Prostate gland (tissue), 2 donors: Measurements from ENCODE around the gene DPYSL3. TPM values are rescaled to one million over a fixed set of nuclear protein-coding genes. Genes with fewer than 3 reads are reported as not detected.

Experiments used
- DNase-seq: peaks from one replicate; pipeline ENCODE4 v3.0.0-alpha.2; 2019; ENCODE audit warnings: low spot score
- H3K27ac ChIP-seq, 2 donors: fragments of 200-600 bp; sonication (generic); 2 replicates each; pipeline ENCODE4 v1.5.1; 2017 to 2019
- H3K27me3 ChIP-seq: fragments of 200-600 bp; sonication (generic); replicated peaks from 2 replicates; pipeline ENCODE4 v1.5.1; 2019; ENCODE audit not compliant: insufficient read depth
- H3K36me3 ChIP-seq, 2 donors: fragments of 200-600 bp; sonication (generic); 1 replicate in 1 of 2; 2 replicates in 1 of 2; pipeline versions ENCODE4 v1.5.1 to v1.8.1; 2017 to 2019
- H3K4me1 ChIP-seq: fragments of 200-600 bp; sonication (generic); replicated peaks from 2 replicates; pipeline ENCODE4 v1.5.1; 2019
- H3K4me3 ChIP-seq, 2 donors: fragments of 200-600 bp; sonication (generic); 2 replicates each; pipeline ENCODE4 v1.5.1; 2017 to 2019
- H3K9me3 ChIP-seq: fragments of 200-600 bp; sonication (generic); 2 replicates; pipeline ENCODE4 v1.5.1; 2017
- POLR2A ChIP-seq: fragments of 450-650 bp; IDR thresholded peaks from one replicate; pipeline ENCODE4 v1.6.1; 2016; ENCODE audit warnings: antibody characterized with exemption, mild to moderate bottlenecking
- POLR2AphosphoS5 ChIP-seq: sonication (generic); formaldehyde crosslinking; IDR thresholded peaks from one replicate; pipeline ENCODE4 v1.6.1; 2017; ENCODE audit warnings: antibody characterized with exemption
- WGBS: methylation state at CpG from one replicate; pipeline ENCODE4 v1.1.5; 2018; 5-methylcytosine and 5-hydroxymethylcytosine counted together
- intact Hi-C: fragments of 100-400 bp; cut with DNase I; formaldehyde crosslinking; loops from one replicate; pipeline ENCODE4 v1.14.2; 2022
- total RNA-seq, 2 donors: library from RNA; depleted of rRNA; stranded (reverse); fragments of >200 nt; gene quantifications; one replicate each; pipeline ENCODE4 v1.1.0, GENCODE V29; 2016
- TF ChIP-seq, protein P1 (sequence below), 4 experiments: fragments of 200-600 bp in 2 of 4; fragments of 450-650 bp in 2 of 4; sonication (generic) in 2 of 4; IDR thresholded peaks; 1 replicate in 3 of 4; 2 replicates in 1 of 4; pipeline ENCODE4 v1.5.1; 2016 to 2019; ENCODE audit warnings: antibody characterized with exemption in 4 of 4, mild to moderate bottlenecking in 2 of 4, moderate library complexity in 2 of 4

Gene DPYSL3
- total RNA-seq, 2 donors from 2014 or later: 113 to 126 TPM

- Histone ChIP-seq H3K27ac (no peak overlapping the region), H3K9me3 (no peaks in the 10 kb centered on the region), H3K27me3 (no peaks in the 10 kb centered on the region), H3K4me1 (no peaks in the 10 kb centered on the region), H3K4me3 (no peak overlapping the region), H3K36me3 (no peaks in the 10 kb centered on the region)
- TF ChIP-seq POLR2AphosphoS5 (no peak), POLR2A (no peak)
- TF ChIP-seq, protein P1, sequence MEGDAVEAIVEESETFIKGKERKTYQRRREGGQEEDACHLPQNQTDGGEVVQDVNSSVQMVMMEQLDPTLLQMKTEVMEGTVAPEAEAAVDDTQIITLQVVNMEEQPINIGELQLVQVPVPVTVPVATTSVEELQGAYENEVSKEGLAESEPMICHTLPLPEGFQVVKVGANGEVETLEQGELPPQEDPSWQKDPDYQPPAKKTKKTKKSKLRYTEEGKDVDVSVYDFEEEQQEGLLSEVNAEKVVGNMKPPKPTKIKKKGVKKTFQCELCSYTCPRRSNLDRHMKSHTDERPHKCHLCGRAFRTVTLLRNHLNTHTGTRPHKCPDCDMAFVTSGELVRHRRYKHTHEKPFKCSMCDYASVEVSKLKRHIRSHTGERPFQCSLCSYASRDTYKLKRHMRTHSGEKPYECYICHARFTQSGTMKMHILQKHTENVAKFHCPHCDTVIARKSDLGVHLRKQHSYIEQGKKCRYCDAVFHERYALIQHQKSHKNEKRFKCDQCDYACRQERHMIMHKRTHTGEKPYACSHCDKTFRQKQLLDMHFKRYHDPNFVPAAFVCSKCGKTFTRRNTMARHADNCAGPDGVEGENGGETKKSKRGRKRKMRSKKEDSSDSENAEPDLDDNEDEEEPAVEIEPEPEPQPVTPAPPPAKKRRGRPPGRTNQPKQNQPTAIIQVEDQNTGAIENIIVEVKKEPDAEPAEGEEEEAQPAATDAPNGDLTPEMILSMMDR (IDR thresholded peaks at IDR 0.05): no peak
- intact Hi-C loops: no loop called here
- 73% methylated on average over 5 of the region's 5 CpGs for WGBS
- DNase-seq: no peak
These were observed 34.7 kb upstream of the DPYSL3 start for GRCh38 chr5:147544556-147544955.

DNA sequence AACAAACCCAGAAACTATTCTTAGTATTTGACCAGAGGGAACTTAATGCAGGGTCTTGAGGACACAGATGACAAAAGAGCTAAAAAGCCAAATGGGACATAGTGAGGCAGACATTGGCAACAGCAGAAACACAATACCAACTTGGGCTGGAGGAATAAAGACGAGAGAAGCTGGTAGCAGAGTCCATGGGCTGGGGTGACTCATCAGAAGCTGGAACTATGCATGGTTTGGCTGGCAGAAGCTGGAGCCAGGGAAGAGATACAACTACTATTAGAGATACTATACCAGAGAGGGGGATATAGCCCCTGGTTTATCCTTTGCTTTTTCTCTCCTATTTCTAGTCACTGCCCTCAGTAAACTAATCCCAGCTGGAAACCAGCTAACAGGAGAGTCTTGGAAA is 29.2 kb upstream of the DPYSL3 start:
- no peak overlapping the region for H3K4me3 ChIP-seq
- no peak for DNase-seq
- no peaks in the 10 kb centered on the region for H3K27me3 ChIP-seq
- TF ChIP-seq POLR2AphosphoS5 (no peak), POLR2A (no peak)
- TF ChIP-seq, protein P1 (IDR thresholded peaks at IDR 0.05): no peak
- H3K4me1 ChIP-seq: no peaks in the 10 kb centered on the region
- intact Hi-C loops: no loop called here
- no peaks in the 10 kb centered on the region for H3K36me3 ChIP-seq
- WGBS: 44% methylated on average over 1 of the region's 1 CpG
- no peaks in the 10 kb centered on the region for H3K9me3 ChIP-seq
- H3K27ac ChIP-seq: no peak overlapping the region

DNA sequence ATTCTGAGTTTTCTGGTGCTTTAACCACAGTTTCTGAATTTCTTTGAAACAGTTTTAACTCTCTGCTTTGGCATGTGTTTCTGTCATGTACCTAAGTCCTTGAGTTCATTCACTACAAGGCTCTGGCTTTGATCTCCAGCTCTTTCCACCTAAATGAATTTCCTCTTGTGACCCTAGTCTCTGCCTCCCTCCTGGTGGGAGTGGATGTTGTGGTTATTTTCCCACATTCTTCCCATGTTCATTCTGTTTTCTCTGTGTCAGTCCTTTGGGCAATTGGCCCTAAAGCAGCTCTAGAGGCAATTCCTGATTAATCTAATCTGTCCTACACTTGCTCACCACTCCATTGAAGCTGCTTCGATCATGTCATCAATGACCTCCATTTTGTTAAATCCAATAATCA is 28.4 kb upstream of the DPYSL3 start:
- H3K36me3 ChIP-seq: no peaks in the 10 kb centered on the region
- DNase-seq: no peak
- H3K27ac ChIP-seq: no peak overlapping the region
- no peaks in the 10 kb centered on the region for H3K27me3 ChIP-seq
- 100% methylated on average over 1 of the region's 1 CpG for WGBS
- H3K4me1 ChIP-seq: no peaks in the 10 kb centered on the region
- intact Hi-C loops: no loop called here
- no peak overlapping the region for H3K4me3 ChIP-seq
- no peaks in the 10 kb centered on the region for H3K9me3 ChIP-seq
- TF ChIP-seq POLR2A: no peak
- TF ChIP-seq, protein P1 (IDR thresholded peaks at IDR 0.05): no peak
- TF ChIP-seq POLR2AphosphoS5: no peak

- no peak overlapping the region for H3K27ac ChIP-seq
These were observed 24.5 kb upstream of the DPYSL3 start for GRCh38 chr5:147534172-147534951.

More at GRCh38 chr5:147534172-147534951, 24.5 kb upstream of the DPYSL3 start:
- TF ChIP-seq POLR2A (no peak), POLR2AphosphoS5 (no peak)
- TF ChIP-seq, protein P1 (IDR thresholded peaks at IDR 0.05): no peak
- intact Hi-C loops: no loop called here
- H3K36me3 ChIP-seq: no peaks in the 10 kb centered on the region
- no peak overlapping the region for H3K4me3 ChIP-seq
- no peaks in the 10 kb centered on the region for H3K27me3 ChIP-seq
- no peaks in the 10 kb centered on the region for H3K9me3 ChIP-seq
- no peak for DNase-seq
- 81% methylated on average over 3 of the region's 3 CpGs for WGBS
- no peaks in the 10 kb centered on the region for H3K4me1 ChIP-seq
